GM21723 (cell line): ENCODE measurements around the gene ZBED6.

Experiments
- ATAC-seq: cut with Tn5 transposase; IDR thresholded peaks from one replicate; pipeline ENCODE4 v1.9.1; 2021; ENCODE audit warnings: mild to moderate bottlenecking, moderate library complexity; ENCODE audit not compliant: unreplicated experiment

ZBED6 gene

GRCh38 chr1:203839081-203839480 is 43.7 kb downstream of the ZBED6 start:
- no peak for ATAC-seq

GRCh38 chr1:203840208-203840808 is 44.9 kb downstream of the ZBED6 start:
- ATAC-seq, result no peak

GRCh38 chr1:203842559-203842876 is 47.1 kb downstream of the ZBED6 start:
- ATAC-seq, result no peak

- ATAC-seq, result no peak
Observed at GRCh38 chr1:203843435-203843834, 48.0 kb downstream of the ZBED6 start.
